ENCODE measurements around the gene GALNT2. TPM values are rescaled to one million over a fixed set of nuclear protein-coding genes. Genes with fewer than 3 reads are reported as not detected.

Gene GALNT2
- total RNA-seq, 2 donors from 2014 or later: 47.4 to 67.3 TPM

DNA sequence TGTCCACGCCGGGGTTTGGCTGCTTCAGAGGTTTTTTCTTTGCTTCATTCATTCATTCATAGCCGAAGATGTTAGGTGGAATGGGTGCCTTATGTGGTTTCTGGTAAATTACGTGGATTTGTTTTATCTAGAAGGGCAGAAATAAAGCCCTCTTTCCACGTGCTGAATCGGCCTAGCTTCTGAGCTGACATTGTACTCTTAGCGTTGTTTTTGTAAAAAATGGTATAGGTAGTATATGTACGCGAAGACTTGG, 1.5 kb downstream of the GALNT2 start:
- TF ChIP-seq CTCF (IDR thresholded peaks at IDR 0.05): no peak
- H3K36me3 ChIP-seq: no peaks in the 10 kb centered on the region
- H3K9me3 ChIP-seq: no peaks in the 10 kb centered on the region
- H3K4me3 ChIP-seq: peak overlapping the region; percentile 70
- no peaks in the 10 kb centered on the region for H3K27me3 ChIP-seq
- H3K9ac ChIP-seq (ENCODE audit: low read depth in 2 of 2, low read length in 2 of 2): peak overlapping the region; percentile 87 to 98
- DNase-seq: no peak
- peak overlapping the region; percentile 75 for H3K27ac ChIP-seq
- H3K4me1 ChIP-seq: peaks cover 4% of the 10 kb centered on the region
- intact Hi-C loops (cut with DNase I): no loop called here

GRCh38 chr1:230068952-230069684, 2.1 kb downstream of the GALNT2 start:
- no peaks in the 10 kb centered on the region for H3K9me3 ChIP-seq
- peak; percentile 40 for DNase-seq
- no peak overlapping the region for H3K27ac ChIP-seq
- no peak for TF ChIP-seq CTCF (IDR thresholded peaks at IDR 0.05)
- H3K9ac ChIP-seq (ENCODE audit: low read depth in 2 of 2, low read length in 2 of 2): peak overlapping the region in 1 of 2 donors; percentile 87
- intact Hi-C loops (cut with DNase I): no loop called here
- H3K4me1 ChIP-seq: peaks cover 4% of the 10 kb centered on the region
- H3K36me3 ChIP-seq: no peaks in the 10 kb centered on the region
- H3K27me3 ChIP-seq: no peaks in the 10 kb centered on the region
- H3K4me3 ChIP-seq: peak overlapping the region; percentile 70

DNA sequence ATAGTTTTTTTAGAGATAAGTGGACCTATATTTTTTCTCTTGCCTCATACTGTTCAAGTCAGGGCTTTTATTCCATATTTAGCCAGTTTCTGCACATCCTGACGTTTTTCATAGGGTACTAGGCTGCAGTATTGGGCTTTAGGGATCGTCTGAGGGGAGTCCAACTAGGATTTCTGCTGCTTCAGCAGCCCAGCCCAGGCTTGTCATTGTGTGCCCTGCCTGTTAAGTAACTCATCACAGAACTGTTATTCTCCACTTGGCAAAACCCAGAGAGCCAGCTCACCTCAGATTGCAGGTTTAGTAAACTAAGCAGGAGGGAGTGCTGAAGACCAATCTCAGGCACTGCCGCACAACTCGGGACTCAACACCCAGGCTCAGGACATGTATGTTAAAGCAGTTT, 2.8 kb downstream of the GALNT2 start:
- no peaks in the 10 kb centered on the region for H3K9me3 ChIP-seq
- H3K4me1 ChIP-seq: peaks cover 4% of the 10 kb centered on the region
- no peaks in the 10 kb centered on the region for H3K27me3 ChIP-seq
- H3K4me3 ChIP-seq: no peak overlapping the region
- DNase-seq: no peak
- no peak overlapping the region for H3K9ac ChIP-seq (ENCODE audit: low read depth in 2 of 2, low read length in 2 of 2)
- no peak for TF ChIP-seq CTCF (IDR thresholded peaks at IDR 0.05)
- intact Hi-C loops (cut with DNase I): no loop called here
- H3K27ac ChIP-seq: no peak overlapping the region
- no peaks in the 10 kb centered on the region for H3K36me3 ChIP-seq

GRCh38 chr1:230070321-230071208, 3.5 kb downstream of the GALNT2 start:
- H3K4me1 ChIP-seq: peaks cover 4% of the 10 kb centered on the region
- no peak overlapping the region for H3K27ac ChIP-seq
- no peak for DNase-seq
- H3K4me3 ChIP-seq: no peak overlapping the region
- no peaks in the 10 kb centered on the region for H3K27me3 ChIP-seq
- H3K9ac ChIP-seq (ENCODE audit: low read depth in 2 of 2, low read length in 2 of 2): no peak overlapping the region
- no peaks in the 10 kb centered on the region for H3K9me3 ChIP-seq
- no peaks in the 10 kb centered on the region for H3K36me3 ChIP-seq
- TF ChIP-seq CTCF (IDR thresholded peaks at IDR 0.05): no peak
- intact Hi-C loops (cut with DNase I): no loop called here

DNA sequence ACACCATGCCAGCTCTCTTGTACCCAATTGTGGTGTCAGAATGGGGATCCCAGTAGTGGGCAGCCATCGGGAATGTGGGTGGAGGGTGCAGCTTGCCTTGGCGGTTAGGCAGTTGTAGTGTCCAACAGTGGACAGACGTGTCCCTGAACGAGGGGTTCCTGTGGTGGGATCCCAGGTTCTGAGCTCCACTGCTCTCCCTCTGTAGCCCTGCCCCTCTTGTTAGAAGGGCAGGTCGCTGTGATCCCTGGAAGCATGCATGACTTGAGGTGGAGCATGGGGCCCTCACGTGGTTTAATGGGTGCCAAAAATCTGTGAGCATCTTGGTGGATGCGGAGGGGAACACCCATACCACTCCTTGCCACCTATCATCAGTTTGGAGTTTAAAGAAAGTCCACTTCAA, 4.3 kb downstream of the GALNT2 start:
- TF ChIP-seq CTCF (IDR thresholded peaks at IDR 0.05): no peak
- Histone ChIP-seq H3K9ac (ENCODE audit: low read depth in 2 of 2, low read length in 2 of 2) (no peak overlapping the region), H3K4me1 (peaks cover 4% of the 10 kb centered on the region), H3K4me3 (no peak overlapping the region), H3K27me3 (no peaks in the 10 kb centered on the region), H3K36me3 (no peaks in the 10 kb centered on the region), H3K27ac (no peak overlapping the region), H3K9me3 (no peaks in the 10 kb centered on the region)
- DNase-seq: no peak
- intact Hi-C loops (cut with DNase I): no loop called here

Data from colonic mucosa (tissue), 4 donors.